SJCRH30 (cell line): Measurements from ENCODE around the gene WDR33. TPM values are rescaled to one million over a fixed set of nuclear protein-coding genes. Genes with fewer than 3 reads are reported as not detected.
"Not testable (repeated sequence)": the region's sequence is repeated elsewhere in the genome, so short reads cannot be mapped to it uniquely, and the experiment has no call there.

Source experiments
- DNase-seq, 2 experiments: peaks; one replicate each; pipeline ENCODE4 v3.0.0-alpha.2; 2015 to 2020
- H3K27ac ChIP-seq: fragments of 250-450 bp; sonication (Bioruptor Pico); 2 replicates; pipeline ENCODE4 v1.5.1; 2020; ENCODE audit warnings: mild to moderate bottlenecking, moderate library complexity
- H3K27me3 ChIP-seq: fragments of 250-450 bp; sonication (Bioruptor Pico); 2 replicates; pipeline ENCODE4 v1.5.1; 2020; ENCODE audit warnings: mild to moderate bottlenecking, moderate library complexity
- H3K36me3 ChIP-seq: fragments of 250-450 bp; sonication (Bioruptor Pico); 2 replicates; pipeline ENCODE4 v1.5.1; 2020; ENCODE audit warnings: mild to moderate bottlenecking, moderate library complexity
- H3K4me1 ChIP-seq: fragments of 250-450 bp; sonication (Bioruptor Pico); 2 replicates; pipeline ENCODE4 v1.5.1; 2020; ENCODE audit warnings: mild to moderate bottlenecking, moderate library complexity
- H3K4me3 ChIP-seq: fragments of 250-450 bp; sonication (Bioruptor Pico); 2 replicates; pipeline ENCODE4 v1.5.1; 2020; ENCODE audit warnings: mild to moderate bottlenecking, moderate library complexity
- H3K9me3 ChIP-seq: fragments of 250-450 bp; sonication (Bioruptor Pico); replicated peaks from 2 replicates; pipeline ENCODE4 v1.5.1; 2020; ENCODE audit warnings: mild to moderate bottlenecking, moderate library complexity
- total RNA-seq: library from RNA; depleted of rRNA; stranded (reverse); fragments of >200 nt; shearing (Covaris generic); gene quantifications from 2 replicates; pipeline ENCODE4 v1.2.3, GENCODE V29; 2014; rRNA removed

The WDR33 gene
- total RNA-seq = 52.8 and 56.1 TPM in 2 replicates

DNA sequence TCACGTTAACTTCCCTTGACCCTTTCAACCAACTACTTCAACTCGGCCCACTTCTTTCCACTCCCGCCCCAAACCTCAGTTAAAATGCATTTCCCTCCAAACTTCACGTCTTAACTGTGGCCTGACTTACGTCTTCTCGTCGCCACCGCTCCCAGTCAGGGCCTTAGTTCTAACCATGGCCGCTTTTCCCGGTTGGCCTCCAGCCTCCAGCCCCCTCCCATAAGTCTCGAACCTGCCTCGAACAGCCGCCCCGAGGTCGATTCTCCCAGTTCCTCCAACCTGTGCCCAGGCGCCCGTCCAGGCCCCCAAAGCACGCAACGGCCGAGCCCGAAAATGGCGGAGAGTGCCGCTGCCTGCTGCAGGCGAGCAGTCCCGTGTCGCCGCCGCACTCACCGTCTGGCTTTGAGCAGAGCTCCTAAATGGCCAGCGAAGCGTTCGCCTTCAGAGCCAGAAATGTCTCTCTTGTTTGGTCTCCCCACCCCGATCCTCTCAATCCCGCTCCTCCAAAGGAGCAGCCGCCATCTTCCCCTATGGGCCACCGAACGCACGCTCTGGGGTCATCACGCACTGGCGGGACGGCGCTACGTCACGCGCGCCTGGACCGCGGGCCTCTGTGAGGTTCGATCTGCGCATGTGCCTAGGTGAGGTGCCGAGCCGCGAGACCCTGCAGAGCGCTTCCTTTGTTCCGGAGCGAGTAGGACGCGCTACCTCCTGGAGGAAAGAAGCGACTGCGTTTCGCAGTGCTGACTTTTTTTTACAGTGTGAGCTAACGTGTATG lies at the start of gene WDR33:
Gene WDR33 (minus strand): TSS at position 553 of the 778 bp plus-strand sequence. CDS start 40,190 bp downstream, outside the sequence.
- H3K36me3 ChIP-seq = no peaks in the 10 kb centered on the region

GRCh38 chr2:127860130-127860529 lies 49.2 kb upstream of the WDR33 start:
- H3K27me3 ChIP-seq = no peaks in the 10 kb centered on the region
- H3K4me1 ChIP-seq = no peaks in the 10 kb centered on the region
- H3K27ac ChIP-seq = no peak overlapping the region
- H3K36me3 ChIP-seq = peaks cover 26% of the 10 kb centered on the region
- H3K4me3 ChIP-seq = no peak overlapping the region
- no peak for DNase-seq
- no peaks in the 10 kb centered on the region for H3K9me3 ChIP-seq

More for the DNA sequence above, at the start of gene WDR33:
- Histone ChIP-seq H3K27ac (peak within 1 kb of the TSS; percentile 87), H3K4me3 (peak within 1 kb of the TSS; percentile 87), H3K4me1 (no peaks in the 10 kb centered on the region), H3K27me3 (no peaks in the 10 kb centered on the region), H3K9me3 (no peaks in the 10 kb centered on the region)
- DNase-seq = peak; percentile 92 to 95

DNA sequence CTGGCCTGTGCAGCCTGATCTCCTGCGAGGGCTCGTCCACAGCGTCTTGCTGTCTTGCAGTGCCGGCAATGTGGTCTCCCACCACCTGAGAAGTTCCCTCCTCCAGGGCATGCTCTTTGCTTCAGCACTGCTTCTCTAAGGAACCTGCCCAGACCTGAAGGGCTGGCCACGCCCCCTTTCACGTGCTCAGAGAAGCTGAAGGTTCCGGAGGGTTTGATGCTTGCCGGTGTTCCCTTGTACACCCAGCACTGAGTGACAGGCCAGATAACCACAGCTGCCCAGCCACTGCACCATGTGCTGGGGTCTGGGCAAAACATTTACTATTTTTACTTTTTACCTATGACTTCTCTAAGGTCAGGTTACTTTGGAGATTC lies 48.7 kb upstream of the WDR33 start:
- DNase-seq = peak in 1 of 2 experiments; percentile 16
- Histone ChIP-seq H3K9me3 (no peaks in the 10 kb centered on the region), H3K36me3 (peaks cover 22% of the 10 kb centered on the region)

GRCh38 chr2:127857265-127857808 lies 46.4 kb upstream of the WDR33 start:
- H3K9me3 ChIP-seq = no peaks in the 10 kb centered on the region
- H3K4me3 ChIP-seq = peak overlapping the region; percentile 97
- DNase-seq = peak; percentile 83 to 87
- no peaks in the 10 kb centered on the region for H3K27me3 ChIP-seq
- H3K4me1 ChIP-seq = no peaks in the 10 kb centered on the region
- peak overlapping the region; percentile 98 for H3K27ac ChIP-seq
- H3K36me3 ChIP-seq = peaks cover 13% of the 10 kb centered on the region

More for the DNA sequence above, 48.7 kb upstream of the WDR33 start:
- Histone ChIP-seq H3K4me3 (no peak overlapping the region), H3K4me1 (no peaks in the 10 kb centered on the region), H3K27me3 (no peaks in the 10 kb centered on the region), H3K27ac (no peak overlapping the region)

DNA sequence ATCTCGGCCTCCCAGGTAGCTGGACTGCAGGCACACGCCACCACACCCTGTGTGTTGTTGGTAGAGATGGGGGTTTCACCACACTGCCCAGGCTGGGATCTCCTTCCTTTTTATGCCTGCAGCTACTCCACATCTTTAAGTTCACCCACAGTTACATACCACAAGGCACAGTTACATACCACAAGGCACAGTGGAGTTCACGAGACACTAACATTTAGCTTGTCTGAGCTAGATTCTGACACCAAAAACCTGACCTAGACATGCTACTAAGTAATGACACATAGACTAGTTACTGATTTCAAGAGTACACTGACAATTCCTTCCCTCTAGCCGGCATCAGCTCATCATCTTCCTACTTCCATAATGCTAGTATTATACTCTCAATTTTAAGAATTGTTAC lies 42.7 kb upstream of the WDR33 start:
- H3K27ac ChIP-seq = no peak overlapping the region
- H3K4me3 ChIP-seq = no peak overlapping the region
- H3K27me3 ChIP-seq = no peaks in the 10 kb centered on the region
- H3K9me3 ChIP-seq = no peaks in the 10 kb centered on the region
- DNase-seq = no peak
- H3K36me3 ChIP-seq = peaks cover 47% of the 10 kb centered on the region
- no peaks in the 10 kb centered on the region for H3K4me1 ChIP-seq

DNA sequence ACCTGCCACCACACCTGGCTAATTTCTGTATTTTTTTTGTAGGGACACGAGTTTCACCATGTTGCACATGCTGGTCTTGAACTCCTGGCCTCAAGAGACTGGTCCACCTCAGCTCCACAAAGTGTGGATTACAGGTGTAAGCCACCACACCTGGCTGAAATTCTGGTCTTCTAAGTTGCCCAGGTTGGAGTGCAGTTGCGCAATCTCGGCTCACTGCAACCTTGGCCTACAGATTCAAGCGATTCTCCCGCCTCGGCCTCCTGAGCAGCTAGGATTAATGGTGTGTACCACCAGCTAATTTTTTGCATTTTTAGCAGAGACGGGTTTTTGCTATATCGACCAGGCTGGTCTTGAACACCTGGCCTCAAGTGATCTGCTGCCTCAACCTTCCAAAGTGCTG lies 41.4 kb upstream of the WDR33 start:
- H3K27me3 ChIP-seq = no peaks in the 10 kb centered on the region
- DNase-seq = no peak
- peaks cover 60% of the 10 kb centered on the region for H3K36me3 ChIP-seq
- H3K9me3 ChIP-seq = no peaks in the 10 kb centered on the region
- no peak overlapping the region for H3K27ac ChIP-seq
- no peaks in the 10 kb centered on the region for H3K4me1 ChIP-seq
- H3K4me3 ChIP-seq = no peak overlapping the region

DNA sequence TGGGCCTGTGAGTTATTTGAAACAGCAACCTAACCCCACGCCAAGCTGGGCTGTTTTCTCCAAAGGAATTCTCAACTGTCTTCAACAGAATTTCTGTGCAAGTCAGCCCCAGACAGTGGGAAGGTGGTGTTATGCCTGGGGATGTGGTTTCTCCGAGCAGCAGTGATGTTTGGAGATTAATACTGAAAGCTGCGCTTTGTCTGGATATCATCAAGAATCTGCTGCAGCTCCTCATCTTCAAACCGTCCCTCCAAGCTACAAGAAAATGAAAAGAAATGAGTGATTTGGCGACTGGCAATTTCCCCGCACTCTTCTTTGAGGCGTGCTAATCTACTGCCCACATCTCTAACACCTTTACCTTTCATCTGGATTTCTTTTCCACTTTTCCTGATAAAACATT lies 37.0 kb upstream of the WDR33 start:
- no peak for DNase-seq
- no peaks in the 10 kb centered on the region for H3K9me3 ChIP-seq
- H3K4me1 ChIP-seq = peaks cover 14% of the 10 kb centered on the region
- H3K4me3 ChIP-seq = no peak overlapping the region
- H3K27ac ChIP-seq = no peak overlapping the region
- no peaks in the 10 kb centered on the region for H3K27me3 ChIP-seq
- H3K36me3 ChIP-seq = peaks cover 80% of the 10 kb centered on the region

DNA sequence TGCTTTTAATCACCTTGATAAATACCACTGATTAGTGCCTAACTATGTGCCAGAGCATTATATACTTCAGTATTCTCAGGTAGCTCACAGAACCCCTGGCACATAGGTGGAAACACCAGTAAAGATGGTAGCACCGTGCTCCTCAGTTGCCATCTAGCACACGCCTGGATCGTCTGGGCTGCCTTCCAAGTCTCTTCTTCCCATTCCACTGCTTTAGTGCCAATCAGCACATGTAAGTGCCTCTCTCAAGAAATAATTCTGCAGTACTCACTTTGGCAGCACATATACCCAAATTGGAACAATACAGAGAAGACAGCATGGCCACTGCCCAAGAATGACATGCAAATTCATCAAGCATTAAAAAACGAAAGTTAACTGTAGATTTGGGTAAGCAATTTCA lies 34.0 kb upstream of the WDR33 start:
- Histone ChIP-seq H3K27me3 (no peaks in the 10 kb centered on the region), H3K9me3 (no peaks in the 10 kb centered on the region), H3K36me3 (peaks cover 53% of the 10 kb centered on the region), H3K4me3 (no peak overlapping the region), H3K4me1 (peaks cover 14% of the 10 kb centered on the region), H3K27ac (no peak overlapping the region)
- no peak for DNase-seq

- peaks cover 14% of the 10 kb centered on the region for H3K4me1 ChIP-seq
- DNase-seq = peak; percentile 59 to 65
Measured at GRCh38 chr2:127843677-127844076, 32.7 kb upstream of the WDR33 start.

GRCh38 chr2:127841466-127842178 lies 30.7 kb upstream of the WDR33 start:
- no peaks in the 10 kb centered on the region for H3K27me3 ChIP-seq
- no peak overlapping the region for H3K4me3 ChIP-seq
- DNase-seq = no peak
- no peak overlapping the region for H3K27ac ChIP-seq
- peaks cover 19% of the 10 kb centered on the region for H3K36me3 ChIP-seq
- H3K9me3 ChIP-seq = no peaks in the 10 kb centered on the region
- peaks cover 14% of the 10 kb centered on the region for H3K4me1 ChIP-seq

More at GRCh38 chr2:127843677-127844076, 32.7 kb upstream of the WDR33 start:
- H3K36me3 ChIP-seq = peaks cover 40% of the 10 kb centered on the region
- H3K27me3 ChIP-seq = no peaks in the 10 kb centered on the region
- H3K9me3 ChIP-seq = no peaks in the 10 kb centered on the region
- no peak overlapping the region for H3K4me3 ChIP-seq
- no peak overlapping the region for H3K27ac ChIP-seq

GRCh38 chr2:127840893-127841292 lies 29.9 kb upstream of the WDR33 start:
- H3K9me3 ChIP-seq = no peaks in the 10 kb centered on the region
- no peaks in the 10 kb centered on the region for H3K27me3 ChIP-seq
- H3K36me3 ChIP-seq = peaks cover 12% of the 10 kb centered on the region
- no peak overlapping the region for H3K27ac ChIP-seq
- DNase-seq = no peak
- peaks cover 14% of the 10 kb centered on the region for H3K4me1 ChIP-seq
- no peak overlapping the region for H3K4me3 ChIP-seq

GRCh38 chr2:127834951-127835350 lies 24.0 kb upstream of the WDR33 start:
- Histone ChIP-seq H3K27ac (no peak overlapping the region), H3K27me3 (no peaks in the 10 kb centered on the region), H3K9me3 (no peaks in the 10 kb centered on the region), H3K4me3 (no peak overlapping the region), H3K36me3 (no peaks in the 10 kb centered on the region), H3K4me1 (peaks cover 5% of the 10 kb centered on the region; the same call in 1 of the 2 replicates)
- no peak for DNase-seq

- Histone ChIP-seq H3K4me1 (peaks cover 10% of the 10 kb centered on the region; the same call in 1 of the 2 replicates), H3K36me3 (no peaks in the 10 kb centered on the region), H3K27me3 (no peaks in the 10 kb centered on the region), H3K4me3 (no peak overlapping the region), H3K9me3 (no peaks in the 10 kb centered on the region), H3K27ac (no peak overlapping the region)
- DNase-seq = peak; percentile 22 to 53
Measured at GRCh38 chr2:127829845-127830246, 18.9 kb upstream of the WDR33 start.

- H3K9me3 ChIP-seq, H3K4me3 ChIP-seq, H3K27ac ChIP-seq, H3K4me1 ChIP-seq, H3K36me3 ChIP-seq, H3K27me3 ChIP-seq, DNase-seq: not testable (repeated sequence)
Measured at GRCh38 chr2:127826708-127827107, 15.7 kb upstream of the WDR33 start.

GRCh38 chr2:127826047-127826446 lies 15.1 kb upstream of the WDR33 start:
- no peak overlapping the region for H3K27ac ChIP-seq
- H3K4me1 ChIP-seq = peaks cover 10% of the 10 kb centered on the region; the same call in 1 of the 2 replicates
- H3K4me3 ChIP-seq = no peak overlapping the region
- no peak for DNase-seq
- peaks cover 1% of the 10 kb centered on the region; the same call in 1 of the 2 replicates for H3K9me3 ChIP-seq
- H3K27me3 ChIP-seq = no peaks in the 10 kb centered on the region
- no peaks in the 10 kb centered on the region for H3K36me3 ChIP-seq
